Neuronal stem cell (in vitro differentiated cells): Measurements from ENCODE around the gene CEP170B.
"Not testable (repeated sequence)": the region's sequence is repeated elsewhere in the genome, so short reads cannot be mapped to it uniquely, and the experiment has no call there.

Experiments
- DNase-seq: peaks from one replicate; pipeline ENCODE4 v3.0.0-alpha.2; 2013; ENCODE audit warnings: low spot score
- H2AFZ ChIP-seq: one replicate; pipeline ENCODE4 v1.6.1; 2013; ENCODE audit warnings: mild to moderate bottlenecking, low read length, inconsistent platforms
- H2AK5ac ChIP-seq: 2 replicates; pipeline ENCODE4 v1.6.1; 2013; ENCODE audit warnings: low read depth, mild to moderate bottlenecking, inconsistent platforms, low read length, moderate library complexity, mixed read lengths
- H2BK120ac ChIP-seq: 2 replicates; pipeline ENCODE4 v1.6.1; 2013; ENCODE audit warnings: low read depth, mild to moderate bottlenecking, inconsistent platforms, low read length, moderate library complexity, mixed read lengths
- H2BK12ac ChIP-seq: one replicate; pipeline ENCODE4 v1.6.1; 2013; ENCODE audit warnings: low read length, inconsistent platforms
- H2BK15ac ChIP-seq: 2 replicates; pipeline ENCODE4 v1.6.1; 2013; ENCODE audit warnings: mild to moderate bottlenecking, low read length, inconsistent platforms, mixed read lengths
- H2BK5ac ChIP-seq: one replicate; pipeline ENCODE4 v1.6.1; 2013; ENCODE audit warnings: inconsistent platforms, mild to moderate bottlenecking, low read length, moderate library complexity
- H3K14ac ChIP-seq: one replicate; pipeline ENCODE4 v1.6.1; 2013; ENCODE audit warnings: low read length, inconsistent platforms
- H3K18ac ChIP-seq: 2 replicates; pipeline ENCODE4 v1.6.1; 2013; ENCODE audit warnings: low read length, inconsistent platforms
- H3K23ac ChIP-seq: 2 replicates; pipeline ENCODE4 v1.6.1; 2013; ENCODE audit warnings: low read depth, mild to moderate bottlenecking, mixed read lengths, low read length, inconsistent platforms; ENCODE audit not compliant: poor library complexity
- H3K27ac ChIP-seq: replicated peaks from 3 replicates; pipeline ENCODE4 v1.5.1; 2013; ENCODE audit warnings: low read length, inconsistent platforms
- H3K27me3 ChIP-seq, 3 experiments: 2 replicates each; pipeline ENCODE4 v1.6.1; 2013; ENCODE audit warnings: low read length in 3 of 3, mild to moderate bottlenecking in 2 of 3, inconsistent platforms in 1 of 3, low read depth in 1 of 3, mixed read lengths in 1 of 3, moderate library complexity in 1 of 3; ENCODE audit not compliant: control insufficient read depth in 3 of 3, insufficient read depth in 3 of 3
- H3K36me3 ChIP-seq, 2 donors: replicated peaks in 1 of 2; 2 replicates each; pipeline ENCODE4 v1.6.1; 2013; ENCODE audit warnings: low read length in 2 of 2; ENCODE audit not compliant: control insufficient read depth in 2 of 2, insufficient read depth in 2 of 2
- H3K4ac ChIP-seq: 2 replicates; pipeline ENCODE4 v1.6.1; 2013; ENCODE audit warnings: inconsistent platforms, mild to moderate bottlenecking, low read length, moderate library complexity
- H3K4me1 ChIP-seq, 2 donors: 1 replicate in 1 of 2; 2 replicates in 1 of 2; pipeline ENCODE4 v1.6.1; 2013; ENCODE audit warnings: low read length in 2 of 2, low read depth in 1 of 2; ENCODE audit not compliant: control insufficient read depth in 2 of 2, insufficient read depth in 1 of 2
- H3K4me2 ChIP-seq: one replicate; pipeline ENCODE4 v1.6.1; 2013; ENCODE audit warnings: mild to moderate bottlenecking, low read length, inconsistent platforms; ENCODE audit not compliant: insufficient read depth, poor library complexity, severe bottlenecking
- H3K4me3 ChIP-seq, 2 donors: 2 replicates each; pipeline ENCODE4 v1.5.1; 2013; ENCODE audit warnings: low read length in 2 of 2, mild to moderate bottlenecking in 2 of 2, inconsistent platforms in 1 of 2, moderate library complexity in 1 of 2
- H3K79me1 ChIP-seq: one replicate; pipeline ENCODE4 v1.6.1; 2013; ENCODE audit warnings: low read depth, mild to moderate bottlenecking, inconsistent platforms, low read length, moderate library complexity
- H3K9ac ChIP-seq: one replicate; pipeline ENCODE4 v1.6.1; 2013; ENCODE audit warnings: mild to moderate bottlenecking, low read depth, low read length, inconsistent platforms; ENCODE audit not compliant: poor library complexity
- H3K9me3 ChIP-seq, 2 donors: replicated peaks in 1 of 2; 2 replicates each; pipeline versions ENCODE3 to v1.6.1; 2013; ENCODE audit warnings: low read length in 2 of 2, mild to moderate bottlenecking in 2 of 2, inconsistent platforms in 1 of 2, low read depth in 1 of 2, mixed read lengths in 1 of 2, moderate library complexity in 1 of 2; ENCODE audit not compliant: control insufficient read depth in 2 of 2, insufficient read depth in 1 of 2
- H4K8ac ChIP-seq: one replicate; pipeline ENCODE4 v1.6.1; 2013; ENCODE audit warnings: low read depth, mild to moderate bottlenecking, inconsistent platforms, low read length, moderate library complexity
- H4K91ac ChIP-seq: one replicate; pipeline ENCODE4 v1.6.1; 2013; ENCODE audit warnings: low read length, low read depth, mild to moderate bottlenecking, inconsistent platforms; ENCODE audit not compliant: poor library complexity
- WGBS, 2 donors: extraction: QIAGEN DNeasy Blood & Tissue Kit; methylation state at CpG; one replicate each; pipeline ENCODE4 v1.1.7; 2013; ENCODE audit warnings: missing lambda C conversion rate in 2 of 2, mixed read lengths in 1 of 2; ENCODE audit not compliant: insufficient read length in 2 of 2, insufficient replicate concordance in 1 of 2; ENCODE audit errors: extremely low coverage in 2 of 2; 5-methylcytosine and 5-hydroxymethylcytosine counted together

Gene CEP170B

DNA sequence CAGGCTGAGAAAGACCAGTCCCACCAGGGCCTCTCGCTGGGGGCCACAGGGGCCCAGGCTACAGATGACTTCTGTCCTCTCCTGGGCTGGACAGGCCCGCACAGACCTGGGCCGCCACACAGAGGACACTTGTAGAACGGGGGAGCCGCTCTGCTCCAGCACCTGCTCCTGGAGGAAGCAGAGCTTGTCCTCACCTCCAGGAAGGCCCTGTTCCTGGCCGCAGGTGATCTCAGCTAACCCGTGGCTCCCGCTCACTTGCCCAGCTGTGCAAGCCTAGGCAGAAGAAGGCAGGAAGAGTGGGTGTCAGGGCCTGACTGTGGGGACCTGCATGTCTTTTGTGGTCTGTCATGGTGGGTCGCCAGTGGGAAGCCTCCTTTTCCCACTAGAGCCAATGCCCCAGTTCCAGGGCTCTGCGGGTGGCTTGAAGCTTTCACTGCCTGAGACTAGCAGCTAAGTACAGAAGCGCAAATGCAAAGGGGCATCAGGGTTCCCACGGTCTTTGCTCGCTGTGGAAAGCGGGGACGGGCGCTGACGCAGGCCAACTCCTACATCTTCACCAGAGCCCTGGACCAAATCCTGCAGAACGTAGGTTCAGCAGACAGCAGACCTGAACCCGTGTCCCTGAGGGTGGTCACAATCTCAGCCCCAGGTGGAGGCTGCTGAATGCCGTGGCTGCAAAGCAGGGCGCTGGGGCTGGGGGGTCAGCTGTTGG is 8.8 kb upstream of the CEP170B start:
- H3K27me3 ChIP-seq = peaks cover 0 to 24% (median 0%) of the 10 kb centered on the region in 3 experiments
- H2BK120ac ChIP-seq = peak overlapping the region; percentile 61
- H2AFZ ChIP-seq = peak overlapping the region; percentile 89
- peaks cover 0 to 2% of the 10 kb centered on the region in 2 donors for H3K36me3 ChIP-seq
- H2BK5ac ChIP-seq = peak overlapping the region; percentile 44
- no peak overlapping the region for H3K4me3 ChIP-seq
- H3K18ac ChIP-seq = peak overlapping the region; percentile 87
- peak overlapping the region; percentile 98 for H2BK15ac ChIP-seq
- H4K91ac ChIP-seq = no peak overlapping the region
- H3K9me3 ChIP-seq = peaks cover 4 to 6% of the 10 kb centered on the region in 2 donors
- peak overlapping the region; percentile 41 for H2BK12ac ChIP-seq
- H3K23ac ChIP-seq = peak overlapping the region; percentile 25
- H3K27ac ChIP-seq = no peak overlapping the region
- H3K4ac ChIP-seq = peak overlapping the region; percentile 93
- H4K8ac ChIP-seq = peak overlapping the region; percentile 19
- peak overlapping the region; percentile 12 for H3K9ac ChIP-seq
- DNase-seq = no peak
- H3K4me1 ChIP-seq = peaks cover 0 to 1% of the 10 kb centered on the region in 2 donors
- no CpG with 5 or more reads among the region's 21 CpGs for WGBS, 2 donors
- no peaks in the 10 kb centered on the region for H3K79me1 ChIP-seq
- peak overlapping the region; percentile 93 for H2AK5ac ChIP-seq
- peak overlapping the region; percentile 82 for H3K14ac ChIP-seq
- H3K4me2 ChIP-seq = no peak overlapping the region

DNA sequence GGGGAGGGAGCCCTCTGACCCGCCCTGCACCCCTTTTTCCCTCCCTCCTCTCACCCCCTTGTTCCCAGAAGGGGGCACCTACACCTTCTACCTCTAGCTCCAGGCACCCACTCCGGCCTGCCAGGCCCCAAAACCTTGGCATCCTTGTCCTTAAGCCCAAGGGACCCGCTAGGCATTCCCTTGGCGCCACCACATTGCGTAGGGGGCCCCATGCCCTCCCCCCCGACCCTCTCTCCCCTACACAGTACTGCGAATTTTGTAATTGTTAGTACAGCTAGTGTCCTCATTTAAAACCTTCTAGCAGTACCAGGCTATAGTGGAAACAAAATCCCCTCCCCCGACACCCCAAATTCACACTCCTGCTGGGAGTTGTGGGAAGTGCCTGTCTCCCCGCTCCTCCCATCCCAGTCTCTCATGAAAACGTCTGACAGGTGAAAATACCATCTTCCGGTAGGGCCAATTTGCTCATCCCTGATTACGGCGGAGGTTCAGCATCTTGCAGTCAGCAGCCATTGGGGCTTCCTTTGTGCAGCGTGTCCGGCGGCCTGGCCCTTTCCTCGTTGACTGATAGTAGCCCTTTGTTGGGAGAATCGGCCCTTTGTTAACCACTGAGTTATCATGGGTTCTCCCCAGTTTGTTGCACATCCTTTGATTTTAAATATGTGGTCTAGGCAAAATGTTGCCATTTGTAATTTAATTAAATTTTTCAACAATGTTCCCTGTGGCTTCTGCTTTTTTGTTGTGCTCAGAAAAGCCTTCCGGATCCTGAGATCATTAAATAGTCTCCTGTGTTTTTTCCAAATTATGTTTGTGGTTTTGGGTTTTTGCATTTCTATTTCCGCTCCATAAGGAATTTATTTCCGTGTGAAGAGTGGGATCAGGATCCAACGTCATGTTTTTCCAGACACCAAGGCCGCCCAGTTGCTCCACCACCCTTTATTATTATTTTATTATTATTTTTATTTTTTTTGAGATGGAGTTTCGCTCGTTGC is 7.9 kb upstream of the CEP170B start:
- no CpG with 5 or more reads among the region's 25 CpGs for WGBS, 2 donors
- Histone ChIP-seq H3K9ac (no peak overlapping the region), H3K27me3 (peaks cover 0 to 17% (median 0%) of the 10 kb centered on the region in 3 experiments), H3K9me3 (peaks cover 8 to 9% of the 10 kb centered on the region in 2 donors), H3K14ac (no peak overlapping the region), H3K4me1 (peaks cover 0 to 1% of the 10 kb centered on the region in 2 donors), H3K23ac (peak overlapping the region; percentile 25), H3K4ac (peak overlapping the region; percentile 93), H3K4me2 (no peak overlapping the region), H2AK5ac (peak overlapping the region; percentile 93), H3K36me3 (peaks cover 0 to 2% of the 10 kb centered on the region in 2 donors), H2BK120ac (no peak overlapping the region), H4K8ac (peak overlapping the region; percentile 19), H3K79me1 (no peaks in the 10 kb centered on the region), H2BK5ac (peak overlapping the region; percentile 44), H2AFZ (peak overlapping the region; percentile 89), H3K18ac (peak overlapping the region; percentile 84), H4K91ac (no peak overlapping the region), H3K4me3 (peak overlapping the region in 1 of 2 donors; percentile 7), H2BK12ac (no peak overlapping the region), H3K27ac (no peak overlapping the region), H2BK15ac (peak overlapping the region; percentile 98)
- DNase-seq = no peak

DNA sequence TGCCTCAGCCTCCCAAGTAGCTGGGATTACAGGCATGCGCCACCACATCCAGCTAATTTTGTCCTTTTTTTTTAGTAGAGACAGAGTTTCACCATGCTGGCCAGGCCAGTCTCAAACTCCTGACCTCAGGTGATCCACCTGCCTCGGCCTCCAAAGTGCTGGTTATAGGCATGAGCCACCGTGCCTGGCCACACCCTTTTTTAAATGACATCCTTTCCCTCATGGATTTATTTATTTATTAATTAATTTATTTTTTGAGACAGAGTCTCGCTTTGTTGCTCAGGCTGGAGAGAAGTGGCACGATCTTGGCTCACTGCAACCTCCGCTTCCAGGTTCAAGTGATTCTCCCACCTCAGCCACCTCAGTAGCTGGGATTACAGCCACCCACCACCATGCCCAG is 7.1 kb upstream of the CEP170B start:
- H2BK12ac ChIP-seq, H3K4me2 ChIP-seq, H3K23ac ChIP-seq, H2AK5ac ChIP-seq, H3K27ac ChIP-seq, H2AFZ ChIP-seq, H3K79me1 ChIP-seq, H3K4ac ChIP-seq, H3K36me3 ChIP-seq, H2BK15ac ChIP-seq, H3K9ac ChIP-seq, DNase-seq, H3K9me3 ChIP-seq, H3K4me1 ChIP-seq, H3K18ac ChIP-seq, H3K14ac ChIP-seq, H4K8ac ChIP-seq, H4K91ac ChIP-seq, H3K4me3 ChIP-seq, H2BK120ac ChIP-seq, H2BK5ac ChIP-seq: not testable (repeated sequence)
- H3K27me3 ChIP-seq = peaks cover 0 to 22% (median 3%) of the 10 kb centered on the region in 3 experiments
- WGBS, 2 donors = no CpG with 5 or more reads among the region's 6 CpGs
